Stimulated activated CD4-positive, alpha-beta T cell treated with anti-CD3 and anti-CD28 coated beads, Interleukin-15, amount 100 ng/mL, for 48 hours (primary cell): Measurements from ENCODE around the gene RNF187.

Experiments
- DNase-seq, 2 donors: peaks; one replicate each; pipeline ENCODE4 v3.0.0-alpha.2; 2020; ENCODE audit warnings: low read depth in 2 of 2

Gene RNF187

GRCh38 chr1:228508840-228509415 lies 21.7 kb downstream of the RNF187 start:
- no peak for DNase-seq

- no peak for DNase-seq
Measured at GRCh38 chr1:228510101-228510802, 23.1 kb downstream of the RNF187 start.

- DNase-seq: no peak
Measured at GRCh38 chr1:228510803-228511413, 23.7 kb downstream of the RNF187 start.

GRCh38 chr1:228511546-228512445 lies 24.6 kb downstream of the RNF187 start:
- no peak for DNase-seq

GRCh38 chr1:228512781-228513198 lies 25.6 kb downstream of the RNF187 start:
- DNase-seq: no peak

GRCh38 chr1:228513236-228513900 lies 26.2 kb downstream of the RNF187 start:
- DNase-seq: no peak

GRCh38 chr1:228514421-228514820 lies 27.2 kb downstream of the RNF187 start:
- DNase-seq: no peak

GRCh38 chr1:228515200-228515834 lies 28.1 kb downstream of the RNF187 start:
- no peak for DNase-seq

- no peak for DNase-seq
Measured at GRCh38 chr1:228517655-228518054, 30.5 kb downstream of the RNF187 start.

GRCh38 chr1:228527596-228527995 lies 40.4 kb downstream of the RNF187 start:
- no peak for DNase-seq

- no peak for DNase-seq
Measured at GRCh38 chr1:228528612-228529011, 41.4 kb downstream of the RNF187 start.

- no peak for DNase-seq
Measured at GRCh38 chr1:228530086-228530758, 43.0 kb downstream of the RNF187 start.

- DNase-seq: no peak
Measured at GRCh38 chr1:228530951-228531731, 44.0 kb downstream of the RNF187 start.

GRCh38 chr1:228538831-228539230 lies 51.6 kb downstream of the RNF187 start:
- no peak for DNase-seq

- no peak for DNase-seq
Measured at GRCh38 chr1:228540161-228540917, 53.2 kb downstream of the RNF187 start.

- DNase-seq: no peak
Measured at GRCh38 chr1:228541725-228542124, 54.5 kb downstream of the RNF187 start.

- DNase-seq: no peak
Measured at GRCh38 chr1:228542376-228542775, 55.2 kb downstream of the RNF187 start.

GRCh38 chr1:228542981-228543380 lies 55.8 kb downstream of the RNF187 start:
- DNase-seq: no peak

GRCh38 chr1:228543396-228543795 lies 56.2 kb downstream of the RNF187 start:
- no peak for DNase-seq
